Heart right ventricle (tissue), 16 donors: ENCODE measurements around the gene PLXNA2. TPM values are rescaled to one million over a fixed set of nuclear protein-coding genes. Genes with fewer than 3 reads are reported as not detected.

Source experiments
- ATAC-seq, 8 donors: fragments of 200-7000 bp; cut with Tn5 transposase; one replicate each; pipeline ENCODE4 v1.9.1; 2020; ENCODE audit warnings: mild to moderate bottlenecking in 8 of 8, moderate library complexity in 8 of 8, moderate number of reproducible peaks in 1 of 8
- DNase-seq, 2 donors: peaks; one replicate each; pipeline ENCODE4 v3.0.0-alpha.2; 2020
- H3K27ac ChIP-seq, 10 donors: fragments of 200-600 bp; sonication (generic) in 2 of 10; one replicate each; pipeline versions ENCODE4 v1.5.0 to v1.8.0; 2020 to 2022; ENCODE audit warnings: mild to moderate bottlenecking in 3 of 10
- H3K27me3 ChIP-seq, 7 donors: fragments of 200-600 bp; one replicate each; pipeline ENCODE4 v1.8.0; 2021 to 2022; ENCODE audit warnings: mild to moderate bottlenecking in 2 of 7
- H3K36me3 ChIP-seq, 9 donors: fragments of 200-600 bp; sonication (generic) in 1 of 9; one replicate each; pipeline versions ENCODE4 v1.5.0 to v1.8.0; 2020 to 2022; ENCODE audit warnings: mild to moderate bottlenecking in 2 of 9
- H3K4me1 ChIP-seq, 9 donors: fragments of 200-600 bp; sonication (generic) in 1 of 9; one replicate each; pipeline versions ENCODE4 v1.5.0 to v1.8.0; 2020 to 2022; ENCODE audit warnings: mild to moderate bottlenecking in 4 of 9
- H3K4me3 ChIP-seq, 10 donors: fragments of 200-600 bp; sonication (generic) in 2 of 10; one replicate each; pipeline versions ENCODE4 v1.5.0 to v1.8.0; 2020 to 2022; ENCODE audit warnings: mild to moderate bottlenecking in 7 of 10, moderate library complexity in 2 of 10
- H3K9me3 ChIP-seq, 11 donors: fragments of 200-600 bp in 10 of 11; sonication (generic) in 2 of 11; one replicate each; pipeline versions ENCODE4 v1.5.0 to v1.8.0; 2013 to 2022; ENCODE audit warnings: mild to moderate bottlenecking in 2 of 11, control low read depth in 1 of 11, moderate library complexity in 1 of 11
- WGBS, 2 donors: extraction: QIAGEN DNeasy Blood & Tissue Kit; methylation state at CpG; one replicate each; pipeline ENCODE4 v1.1.7; 2013; ENCODE audit warnings: inconsistent platforms in 1 of 2; 5-methylcytosine and 5-hydroxymethylcytosine counted together
- intact Hi-C, 10 donors: fragments of 100-400 bp; cut with DNase I; formaldehyde crosslinking; loops; one replicate each; pipeline versions ENCODE4 v1.11.1 to v1.14.2; 2022
- polyA plus RNA-seq, 2 donors: library from polyadenylated mRNA; stranded (reverse); fragments of 200-250 nt; gene quantifications; one replicate each; pipeline ENCODE4 v1.2.3, GENCODE V29; 2013
- total RNA-seq, 10 donors: library from RNA; stranded (reverse); fragmentation: NEBNext Ultra II Directional in 3 of 10; extraction: Animal tissue kit (Norgen Biotek cat#: 25700) in 3 of 10; gene quantifications; one replicate each; pipeline versions ENCODE4 v1.2.1 to v1.2.4, GENCODE V29; 2021 to 2023
- TF ChIP-seq, protein P1 (sequence below), 9 donors: fragments of 200-600 bp; sonication (generic) in 2 of 9; IDR thresholded peaks; one replicate each; pipeline versions ENCODE4 v1.5.0 to v1.8.0; 2021 to 2022; ENCODE audit warnings: antibody characterized with exemption in 9 of 9, mild to moderate bottlenecking in 5 of 9, moderate library complexity in 1 of 9
- donor health status: Arrhythmogenic right ventricular cardiomyopathy.
- donor health status: ischemic (EF 13 %, LVEDD 7.1; RV severe dilation, severe dysfunction).
- donor health status: healthy with polysubstance abuse.
- donor health status: DM: no; HTN: yes; CAD: no.
- donor health status: DM: no; HTN: no; CAD: no.
- donor health status: ischemic (EF 25% LVEDD 6.9; RV normal size, moderate dysfunction).
- donor health status: ischemic (EF 25% LVEDD 5.7; RV mildly dilated, moderate dysfunction).
- donor health status: healthy.
- donor health status: DM: yes; HTN: yes; CAD: no.
- donor health status: Ischemic cardiomyopathy.
- donor health status: ischemic (EF 35%, LVEDD 5.7; RV mildly dilated, moderate dysfunction).
- donor health status: nonischemic (EF 11% LVEDD 7.7; RV severe dilation, severe dysfunction).
- donor health status: DM: yes; HTN: yes; CAD: no.
- donor health status: PGD.
- donor health status: ischemic (EF 29% LVEDD 5.4; RV normal size, mild dysfunction).
- donor health status: nonischemic (EF 23%, LVEDD 6.1; RV moderate dilation, normal function).

PLXNA2 gene
- total and polyA plus RNA-seq, 12 donors = 6.1 to 31.6 (median 17.9) TPM

DNA sequence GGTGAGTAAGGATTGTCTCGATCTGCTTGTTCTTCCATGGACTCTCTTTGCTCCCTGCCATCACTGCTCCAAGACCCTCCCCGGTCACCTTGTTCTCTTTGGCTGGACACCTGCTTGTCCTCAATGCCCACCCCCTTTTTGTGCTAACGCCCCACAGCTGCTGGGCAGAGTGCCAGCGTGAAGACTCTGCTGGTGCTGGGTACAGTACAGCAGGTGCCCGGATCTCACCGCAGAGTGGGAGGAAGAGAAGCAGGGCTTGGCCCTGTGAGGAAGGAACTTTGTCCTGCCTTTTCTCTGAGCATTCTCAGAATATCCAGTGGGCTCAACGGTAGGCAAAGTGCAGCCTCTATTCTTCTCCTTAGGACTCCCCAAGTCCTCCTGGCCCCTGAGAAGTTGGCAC lies 90.1 kb downstream of the PLXNA2 start:
- intact Hi-C loops = loop anchor here in 1 of 10 donors (5.0 kb wide), 1 partner anchor 33 kb away; no protein-coding TSS in a partner anchor
- 39 to 63% methylated on average over 7 of the region's 7 CpGs for WGBS, 2 donors
- ATAC-seq (no peak), DNase-seq (no peak)
- Histone ChIP-seq H3K9me3 (no peaks in the 10 kb centered on the region), H3K4me3 (no peak overlapping the region), H3K27ac (no peak overlapping the region), H3K36me3 (no peaks in the 10 kb centered on the region), H3K4me1 (peaks cover 10 to 91% (median 64%) of the 10 kb centered on the region in 9 donors), H3K27me3 (no peaks in the 10 kb centered on the region)
- TF ChIP-seq, protein P1, sequence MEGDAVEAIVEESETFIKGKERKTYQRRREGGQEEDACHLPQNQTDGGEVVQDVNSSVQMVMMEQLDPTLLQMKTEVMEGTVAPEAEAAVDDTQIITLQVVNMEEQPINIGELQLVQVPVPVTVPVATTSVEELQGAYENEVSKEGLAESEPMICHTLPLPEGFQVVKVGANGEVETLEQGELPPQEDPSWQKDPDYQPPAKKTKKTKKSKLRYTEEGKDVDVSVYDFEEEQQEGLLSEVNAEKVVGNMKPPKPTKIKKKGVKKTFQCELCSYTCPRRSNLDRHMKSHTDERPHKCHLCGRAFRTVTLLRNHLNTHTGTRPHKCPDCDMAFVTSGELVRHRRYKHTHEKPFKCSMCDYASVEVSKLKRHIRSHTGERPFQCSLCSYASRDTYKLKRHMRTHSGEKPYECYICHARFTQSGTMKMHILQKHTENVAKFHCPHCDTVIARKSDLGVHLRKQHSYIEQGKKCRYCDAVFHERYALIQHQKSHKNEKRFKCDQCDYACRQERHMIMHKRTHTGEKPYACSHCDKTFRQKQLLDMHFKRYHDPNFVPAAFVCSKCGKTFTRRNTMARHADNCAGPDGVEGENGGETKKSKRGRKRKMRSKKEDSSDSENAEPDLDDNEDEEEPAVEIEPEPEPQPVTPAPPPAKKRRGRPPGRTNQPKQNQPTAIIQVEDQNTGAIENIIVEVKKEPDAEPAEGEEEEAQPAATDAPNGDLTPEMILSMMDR (IDR thresholded peaks at IDR 0.05) = no peak

DNA sequence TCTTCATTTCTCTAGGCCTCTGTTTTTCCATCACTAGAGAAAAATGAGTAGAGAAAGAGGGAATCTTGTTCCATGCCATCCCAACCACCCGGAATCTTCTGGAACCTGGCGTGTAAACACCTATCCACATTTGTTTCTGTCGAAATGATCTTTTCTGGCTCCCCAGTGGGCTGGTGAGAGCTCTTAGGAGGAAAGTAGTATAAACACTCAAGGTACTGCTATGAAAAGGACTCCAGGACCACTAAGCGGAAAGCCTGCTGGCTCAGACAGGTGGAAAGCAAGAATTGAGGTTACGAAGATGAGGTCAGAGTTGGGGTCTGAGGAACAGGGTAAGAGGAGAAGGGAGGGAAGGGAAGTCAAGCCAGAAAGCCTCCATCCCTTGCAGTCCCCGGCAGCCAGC lies 90.8 kb downstream of the PLXNA2 start:
- H3K4me1 ChIP-seq = peaks cover 5 to 84% (median 57%) of the 10 kb centered on the region in 9 donors
- intact Hi-C loops = loop anchor here in 1 of 10 donors (5.0 kb wide), 1 partner anchor 34 kb away; no protein-coding TSS in a partner anchor
- no peak overlapping the region for H3K27ac ChIP-seq
- no peaks in the 10 kb centered on the region for H3K27me3 ChIP-seq
- no peak overlapping the region for H3K4me3 ChIP-seq
- 96 to 100% methylated on average over 6 of the region's 6 CpGs for WGBS, 2 donors
- H3K9me3 ChIP-seq = no peaks in the 10 kb centered on the region
- TF ChIP-seq, protein P1 (IDR thresholded peaks at IDR 0.05) = no peak
- ATAC-seq (no peak), DNase-seq (no peak)
- no peaks in the 10 kb centered on the region for H3K36me3 ChIP-seq

DNA sequence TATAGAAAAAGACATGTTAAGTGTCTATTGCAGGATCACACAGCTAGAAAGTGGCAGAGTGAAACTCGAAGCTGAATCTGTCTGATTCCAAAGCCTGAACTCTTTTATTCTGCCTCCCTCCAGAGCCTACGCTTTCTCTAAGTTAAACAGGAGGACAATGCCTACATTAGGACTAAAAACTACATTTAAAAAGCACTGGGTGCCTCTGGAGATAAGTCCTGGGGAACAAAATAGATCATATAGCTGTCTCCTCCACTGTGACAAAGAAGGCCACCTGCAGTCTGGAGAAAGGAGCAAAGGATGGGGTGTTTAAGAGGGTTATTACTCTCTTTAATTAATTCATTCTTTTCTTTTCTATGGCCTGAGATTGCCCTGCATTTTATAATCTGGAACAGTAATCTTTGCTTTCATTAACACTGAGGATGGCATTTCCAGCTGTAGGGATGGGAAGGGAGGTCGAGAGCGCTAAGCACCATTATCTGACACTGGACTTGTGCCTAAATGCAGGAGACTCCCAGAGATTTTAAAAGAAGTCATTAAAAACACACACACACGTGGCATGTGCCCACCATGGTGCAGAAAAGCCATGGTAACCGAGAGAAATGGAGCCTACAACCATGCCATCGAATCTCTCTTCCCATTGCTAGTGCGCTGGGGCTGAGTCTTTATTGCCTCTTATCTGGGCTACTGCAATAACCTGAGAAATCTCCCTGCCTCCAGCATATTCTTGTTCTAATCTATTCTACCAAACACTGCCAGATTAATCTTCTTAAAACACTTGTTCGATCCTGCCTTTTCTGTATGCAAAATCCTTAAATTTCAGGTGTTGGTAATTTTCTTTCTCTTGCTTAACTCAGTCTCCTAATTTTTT lies 92.2 kb downstream of the PLXNA2 start:
- no peaks in the 10 kb centered on the region for H3K27me3 ChIP-seq
- H3K9me3 ChIP-seq = no peaks in the 10 kb centered on the region
- 77 to 82% methylated on average over 9 of the region's 9 CpGs for WGBS, 2 donors
- TF ChIP-seq, protein P1 (IDR thresholded peaks at IDR 0.05) = no peak
- no peak overlapping the region for H3K4me3 ChIP-seq
- intact Hi-C loops = loop anchor here in 1 of 10 donors (5.0 kb wide), 1 partner anchor 35 kb away; no protein-coding TSS in a partner anchor
- DNase-seq (no peak), ATAC-seq (no peak)
- H3K4me1 ChIP-seq = peaks cover 5 to 70% (median 44%) of the 10 kb centered on the region in 9 donors
- peak overlapping the region in 1 of 10 donors; percentile 41 for H3K27ac ChIP-seq
- no peaks in the 10 kb centered on the region for H3K36me3 ChIP-seq

DNA sequence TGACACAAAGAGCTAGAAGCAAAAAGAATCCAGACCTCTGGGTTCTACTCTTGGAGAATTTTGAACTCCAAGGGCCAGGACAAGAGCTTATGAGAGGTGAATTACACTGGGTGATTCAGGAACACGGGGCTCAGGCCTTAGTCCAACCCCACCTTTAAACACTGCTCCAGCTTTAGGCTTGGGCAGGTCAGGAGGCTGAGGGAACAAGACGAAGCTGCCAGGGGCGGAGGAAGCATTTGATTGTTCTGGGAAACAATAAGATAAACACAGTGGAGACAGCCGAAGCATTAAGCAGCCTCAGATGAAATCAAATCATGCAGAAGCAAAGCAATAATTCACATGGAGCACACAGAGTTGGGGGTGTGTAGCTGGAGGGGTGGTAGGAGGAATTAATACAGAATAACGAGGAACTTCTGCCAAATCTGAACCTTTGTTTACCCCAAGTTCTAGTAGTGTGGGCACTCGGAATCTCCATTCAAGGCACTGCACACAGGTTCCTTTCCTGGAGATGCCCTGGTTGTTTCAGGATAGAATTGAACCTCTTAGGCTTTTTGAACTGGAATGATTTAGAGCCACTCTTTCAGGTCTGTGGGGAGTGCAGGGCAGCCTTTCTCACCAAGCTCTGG lies 93.2 kb downstream of the PLXNA2 start:
- no peak overlapping the region for H3K4me3 ChIP-seq
- peaks cover 5 to 66% (median 37%) of the 10 kb centered on the region in 9 donors for H3K4me1 ChIP-seq
- peak in 5 of 8 donors; percentile 38 to 60 (median 43) for ATAC-seq
- H3K9me3 ChIP-seq = no peaks in the 10 kb centered on the region
- intact Hi-C loops = loop anchor here in 1 of 10 donors (5.0 kb wide), 1 partner anchor 36 kb away; no protein-coding TSS in a partner anchor
- H3K36me3 ChIP-seq = no peaks in the 10 kb centered on the region
- H3K27ac ChIP-seq = peak overlapping the region in 3 of 10 donors; percentile 28 to 41 (median 35)
- TF ChIP-seq, protein P1 (IDR thresholded peaks at IDR 0.05) = no peak
- H3K27me3 ChIP-seq = no peaks in the 10 kb centered on the region
- WGBS, 2 donors = 52 to 62% methylated on average over 6 of the region's 6 CpGs
- DNase-seq = no peak
